ENCODE measurements around the gene GLP1R.
"Not testable (repeated sequence)": the region's sequence is repeated elsewhere in the genome, so short reads cannot be mapped to it uniquely, and the experiment has no call there.

Gene GLP1R

GRCh38 chr6:39128832-39129231 lies 80.3 kb downstream of the GLP1R start:
- Histone ChIP-seq H3K4me1 (no peaks in the 10 kb centered on the region), H3K9me3 (no peaks in the 10 kb centered on the region), H3K4me3 (ENCODE audit: low read depth, low read length) (no peak overlapping the region), H3K27me3 (no peaks in the 10 kb centered on the region), H3K36me3 (no peaks in the 10 kb centered on the region)
- TF ChIP-seq CTCF (IDR thresholded peaks at IDR 0.05; ENCODE audit: low read depth, low read length): no peak
- DNase-seq: no peak

- Histone ChIP-seq H3K9me3 (no peaks in the 10 kb centered on the region), H3K4me1 (no peaks in the 10 kb centered on the region), H3K27me3 (no peaks in the 10 kb centered on the region), H3K4me3 (ENCODE audit: low read depth, low read length) (no peak overlapping the region), H3K36me3 (no peaks in the 10 kb centered on the region)
- DNase-seq: no peak
- TF ChIP-seq CTCF (IDR thresholded peaks at IDR 0.05; ENCODE audit: low read depth, low read length): no peak
These were observed 82.1 kb downstream of the GLP1R start for GRCh38 chr6:39130691-39131090.

- H3K4me3 ChIP-seq (ENCODE audit: low read depth, low read length); H3K9me3 ChIP-seq; H3K36me3 ChIP-seq; H3K27me3 ChIP-seq; DNase-seq; H3K4me1 ChIP-seq: not testable (repeated sequence)
These were observed 86.2 kb downstream of the GLP1R start for GRCh38 chr6:39134761-39135160.

- H3K36me3 ChIP-seq; H3K9me3 ChIP-seq; H3K4me1 ChIP-seq; DNase-seq; H3K27me3 ChIP-seq; H3K4me3 ChIP-seq (ENCODE audit: low read depth, low read length): not testable (repeated sequence)
These were observed 87.6 kb downstream of the GLP1R start for GRCh38 chr6:39136207-39136606.

- no peak for DNase-seq
- Histone ChIP-seq H3K4me3 (ENCODE audit: low read depth, low read length) (no peak overlapping the region), H3K36me3 (no peaks in the 10 kb centered on the region), H3K27me3 (peaks cover 4% of the 10 kb centered on the region; the same call in 1 of the 2 replicates), H3K9me3 (no peaks in the 10 kb centered on the region), H3K4me1 (no peaks in the 10 kb centered on the region)
- no peak for TF ChIP-seq CTCF (IDR thresholded peaks at IDR 0.05; ENCODE audit: low read depth, low read length)
These were observed 88.7 kb downstream of the GLP1R start for GRCh38 chr6:39137245-39137644.

Data from BE2C (cell line).